Transverse colon (tissue), 4 donors: Measurements from ENCODE around the gene ACIN1. TPM values are rescaled to one million over a fixed set of nuclear protein-coding genes. Genes with fewer than 3 reads are reported as not detected.

Experiments
- DNase-seq: peaks from one replicate; pipeline ENCODE4 v3.0.0-alpha.2; 2019
- H3K27ac ChIP-seq, 4 donors: fragments of 200-600 bp; sonication (generic); 2 replicates each; pipeline ENCODE4 v1.5.1; 2016 to 2018; ENCODE audit warnings: inconsistent platforms in 4 of 4
- H3K27me3 ChIP-seq: fragments of 200-600 bp; sonication (generic); 2 replicates; pipeline ENCODE4 v1.5.1; 2017; ENCODE audit warnings: inconsistent platforms
- H3K36me3 ChIP-seq, 4 donors: fragments of 200-600 bp; sonication (generic); 2 replicates each; pipeline ENCODE4 v1.5.1; 2017 to 2019; ENCODE audit warnings: inconsistent platforms in 4 of 4
- H3K4me1 ChIP-seq, 4 donors: fragments of 200-600 bp; sonication (generic); 2 replicates each; pipeline ENCODE4 v1.5.1; 2017 to 2020; ENCODE audit warnings: inconsistent platforms in 4 of 4
- H3K4me3 ChIP-seq, 4 donors: fragments of 200-600 bp; sonication (generic); 1 replicate in 1 of 4; 2 replicates in 3 of 4; pipeline versions ENCODE4 v1.5.1 to v1.6.1; 2017 to 2019; ENCODE audit warnings: inconsistent platforms in 4 of 4
- H3K9me3 ChIP-seq, 2 donors: fragments of 200-600 bp; sonication (generic); 2 replicates each; pipeline ENCODE4 v1.5.1; 2017 to 2019; ENCODE audit warnings: inconsistent platforms in 2 of 2
- EP300 ChIP-seq: sonication (generic); formaldehyde crosslinking; IDR thresholded peaks from one replicate; pipeline ENCODE4 v1.6.1; 2017; ENCODE audit warnings: antibody characterized with exemption, low read depth
- POLR2A ChIP-seq: fragments of 450-650 bp; IDR thresholded peaks from one replicate; pipeline ENCODE4 v1.6.1; 2016; ENCODE audit warnings: antibody characterized with exemption, mild to moderate bottlenecking, moderate library complexity
- POLR2AphosphoS5 ChIP-seq, 3 donors: sonication (generic); formaldehyde crosslinking; IDR thresholded peaks; one replicate each; pipeline ENCODE4 v1.6.1; 2016; ENCODE audit warnings: antibody characterized with exemption in 3 of 3
- WGBS, 2 donors: methylation state at CpG; one replicate each; pipeline ENCODE4 v1.1.5; 2018; ENCODE audit warnings: low coverage in 1 of 2; 5-methylcytosine and 5-hydroxymethylcytosine counted together
- in situ Hi-C, 4 donors: fragments of 200-750 bp; cut with MboI; loops; one replicate each; pipeline versions ENCODE4 v1.15.0 to v1.15.1; 2017; ENCODE audit warnings: low sequenced_read_pairs in 3 of 4, low pct_ligation_motif_present in 1 of 4, low pct_unique_long_range_greater_than_20kb in 1 of 4
- intact Hi-C: fragments of 100-400 bp; cut with DNase I; formaldehyde crosslinking; loops from one replicate; pipeline ENCODE4 v1.15.1; 2023; ENCODE audit warnings: low total_unique reads
- total RNA-seq, 4 donors: library from RNA; depleted of rRNA; stranded (reverse); fragments of >200 nt; gene quantifications; one replicate each; pipeline ENCODE4 v1.1.0, GENCODE V29; 2016
- TF ChIP-seq, protein P1 (sequence below), 5 experiments: fragments of 200-600 bp in 3 of 5; fragments of 450-650 bp in 2 of 5; sonication (generic) in 3 of 5; IDR thresholded peaks; 1 replicate in 2 of 5; 2 replicates in 3 of 5; pipeline ENCODE4 v1.5.1; 2016 to 2017; ENCODE audit warnings: antibody characterized with exemption in 5 of 5, inconsistent platforms in 3 of 5, mild to moderate bottlenecking in 2 of 5, moderate library complexity in 1 of 5

The ACIN1 gene
- total RNA-seq, 4 donors from 2014 or later = 137 to 303 (median 222) TPM

DNA sequence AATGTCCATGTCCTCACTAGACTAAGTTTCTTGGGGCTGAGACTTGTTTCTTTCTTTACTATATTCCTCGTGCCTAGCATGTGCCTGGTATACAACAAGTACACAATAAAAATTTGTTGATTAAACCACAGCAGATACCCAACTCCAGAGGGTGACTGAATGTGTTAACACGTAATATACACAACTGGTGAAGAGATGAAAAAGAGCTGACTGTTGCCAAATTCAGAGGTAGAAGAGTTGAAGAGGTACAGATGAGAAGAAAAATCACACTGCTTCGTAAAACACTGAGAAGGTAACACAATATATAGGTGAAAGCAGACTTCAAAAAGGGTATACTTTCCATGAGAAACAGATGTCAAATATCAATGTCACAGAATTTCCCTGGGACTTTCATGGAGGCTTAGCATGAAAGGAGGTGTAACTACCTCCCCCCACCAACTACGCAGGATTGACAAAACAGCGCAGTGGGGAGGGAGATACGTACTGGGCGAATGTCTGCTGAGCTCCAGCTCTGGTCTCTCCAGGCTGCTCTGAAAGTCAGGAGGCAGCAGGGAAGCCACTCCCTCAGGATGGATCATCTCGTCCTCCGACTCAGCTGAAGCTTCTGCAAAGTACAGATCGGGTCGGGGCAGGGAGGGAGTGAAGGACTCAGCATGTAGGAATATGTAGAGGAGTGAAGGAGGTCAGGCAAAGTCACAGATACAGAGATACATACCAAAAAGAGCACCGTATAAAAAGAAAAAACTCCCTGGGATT is 5.3 kb downstream of the ACIN1 start:
- Histone ChIP-seq H3K4me1 (peaks cover 10 to 31% (median 14%) of the 10 kb centered on the region in 4 donors), H3K27me3 (no peaks in the 10 kb centered on the region), H3K9me3 (no peaks in the 10 kb centered on the region), H3K4me3 (no peak overlapping the region), H3K27ac (no peak overlapping the region), H3K36me3 (peaks cover 0 to 79% (median 33%) of the 10 kb centered on the region in 4 donors)
- no peak for TF ChIP-seq POLR2A
- TF ChIP-seq, protein P1, sequence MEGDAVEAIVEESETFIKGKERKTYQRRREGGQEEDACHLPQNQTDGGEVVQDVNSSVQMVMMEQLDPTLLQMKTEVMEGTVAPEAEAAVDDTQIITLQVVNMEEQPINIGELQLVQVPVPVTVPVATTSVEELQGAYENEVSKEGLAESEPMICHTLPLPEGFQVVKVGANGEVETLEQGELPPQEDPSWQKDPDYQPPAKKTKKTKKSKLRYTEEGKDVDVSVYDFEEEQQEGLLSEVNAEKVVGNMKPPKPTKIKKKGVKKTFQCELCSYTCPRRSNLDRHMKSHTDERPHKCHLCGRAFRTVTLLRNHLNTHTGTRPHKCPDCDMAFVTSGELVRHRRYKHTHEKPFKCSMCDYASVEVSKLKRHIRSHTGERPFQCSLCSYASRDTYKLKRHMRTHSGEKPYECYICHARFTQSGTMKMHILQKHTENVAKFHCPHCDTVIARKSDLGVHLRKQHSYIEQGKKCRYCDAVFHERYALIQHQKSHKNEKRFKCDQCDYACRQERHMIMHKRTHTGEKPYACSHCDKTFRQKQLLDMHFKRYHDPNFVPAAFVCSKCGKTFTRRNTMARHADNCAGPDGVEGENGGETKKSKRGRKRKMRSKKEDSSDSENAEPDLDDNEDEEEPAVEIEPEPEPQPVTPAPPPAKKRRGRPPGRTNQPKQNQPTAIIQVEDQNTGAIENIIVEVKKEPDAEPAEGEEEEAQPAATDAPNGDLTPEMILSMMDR (IDR thresholded peaks at IDR 0.05) = no peak
- TF ChIP-seq EP300 = no peak
- no peak for TF ChIP-seq POLR2AphosphoS5 (IDR thresholded peaks at IDR 0.05)
- DNase-seq = no peak
- intact Hi-C loops (no loop called here), in situ Hi-C loops (no loop called here)
- WGBS, 2 donors = 90 to 91% methylated on average over 11 to 12 of the region's 12 CpGs

DNA sequence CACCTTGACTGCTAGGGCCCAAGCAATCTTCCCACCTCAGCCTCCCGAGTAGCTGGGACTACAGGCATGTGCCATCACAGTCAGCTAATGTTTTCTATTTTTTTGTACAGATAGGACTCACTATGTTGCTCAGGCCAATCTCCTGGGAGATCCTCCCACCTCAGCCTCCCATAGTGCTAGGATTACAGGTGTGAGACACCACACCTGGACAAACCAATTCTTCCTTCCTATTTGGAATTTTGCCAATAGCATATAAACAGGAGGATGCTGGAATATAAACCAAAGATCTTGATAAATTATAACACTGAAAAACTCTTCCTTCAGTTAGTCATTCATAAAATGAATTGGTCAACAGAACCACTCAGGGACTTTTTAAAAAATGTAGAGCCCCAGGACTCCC is 8.4 kb downstream of the ACIN1 start:
- Histone ChIP-seq H3K9me3 (no peaks in the 10 kb centered on the region), H3K4me3 (no peak overlapping the region), H3K27me3 (no peaks in the 10 kb centered on the region), H3K4me1 (peaks cover 0 to 6% (median 0%) of the 10 kb centered on the region in 4 donors), H3K27ac (no peak overlapping the region), H3K36me3 (peaks cover 0 to 85% (median 41%) of the 10 kb centered on the region in 4 donors)
- intact Hi-C loops = no loop called here
- no peak for DNase-seq
- TF ChIP-seq, protein P1 (IDR thresholded peaks at IDR 0.05) = no peak
- no peak for TF ChIP-seq POLR2A
- TF ChIP-seq EP300 = no peak
- TF ChIP-seq POLR2AphosphoS5 (IDR thresholded peaks at IDR 0.05) = no peak
- 85 to 100% methylated on average over 1 of the region's 1 CpG for WGBS, 2 donors
- in situ Hi-C loops = no loop called here

DNA sequence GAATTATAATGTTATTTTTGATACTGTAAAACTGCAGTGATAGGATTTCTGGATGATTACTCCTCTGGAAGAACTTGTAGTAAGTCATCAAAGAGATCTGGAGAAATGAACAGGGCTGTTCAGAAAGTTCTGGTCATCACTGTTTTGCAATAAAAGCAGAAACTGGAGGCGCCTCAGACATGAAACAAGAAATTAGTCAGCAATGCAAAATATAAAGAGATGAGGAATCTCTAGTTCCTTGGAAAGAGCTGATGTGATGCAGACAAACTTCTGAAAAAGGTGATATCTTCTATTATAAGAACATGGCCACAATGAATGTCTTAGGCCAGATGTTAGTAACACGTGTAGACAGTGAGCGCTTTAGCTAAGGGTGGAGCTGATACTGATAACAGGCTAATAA is 9.5 kb downstream of the ACIN1 start:
- in situ Hi-C loops (no loop called here), intact Hi-C loops (no loop called here)
- Histone ChIP-seq H3K4me3 (no peak overlapping the region), H3K36me3 (peaks cover 0 to 91% (median 44%) of the 10 kb centered on the region in 4 donors), H3K27ac (no peak overlapping the region), H3K4me1 (peaks cover 0 to 6% (median 0%) of the 10 kb centered on the region in 4 donors), H3K9me3 (no peaks in the 10 kb centered on the region), H3K27me3 (no peaks in the 10 kb centered on the region)
- DNase-seq = no peak
- WGBS, 2 donors = 70 to 84% methylated on average over 3 of the region's 3 CpGs
- TF ChIP-seq, protein P1 (IDR thresholded peaks at IDR 0.05) = no peak
- TF ChIP-seq POLR2AphosphoS5 (IDR thresholded peaks at IDR 0.05) = no peak
- no peak for TF ChIP-seq POLR2A
- TF ChIP-seq EP300 = no peak

DNA sequence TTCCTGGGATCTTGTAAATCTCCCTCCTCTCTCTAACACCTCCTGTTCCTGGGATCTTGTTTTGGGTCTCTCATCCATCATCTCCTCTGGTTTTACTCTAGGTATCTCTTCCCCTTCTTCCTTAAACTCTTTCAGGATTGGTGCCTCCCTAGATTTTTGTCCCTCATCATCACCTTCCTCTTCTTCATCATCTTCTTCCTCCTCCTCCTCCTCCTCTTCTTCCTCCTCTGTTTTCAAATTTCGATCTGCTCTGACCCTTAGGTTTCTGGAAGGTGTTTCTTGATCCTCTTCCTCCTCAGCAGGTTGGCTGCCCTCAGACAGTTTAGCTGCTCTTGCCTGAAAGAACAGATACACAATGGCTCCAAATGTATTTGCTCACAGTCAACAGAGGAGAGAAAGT is 14.5 kb downstream of the ACIN1 start:
- Histone ChIP-seq H3K4me3 (no peak overlapping the region), H3K36me3 (peaks cover 0 to 92% (median 45%) of the 10 kb centered on the region in 4 donors), H3K27me3 (no peaks in the 10 kb centered on the region), H3K4me1 (peaks cover 0 to 28% (median 7%) of the 10 kb centered on the region in 4 donors), H3K9me3 (no peaks in the 10 kb centered on the region), H3K27ac (no peak overlapping the region)
- TF ChIP-seq, protein P1 (IDR thresholded peaks at IDR 0.05) = no peak
- no peak for TF ChIP-seq EP300
- in situ Hi-C loops = no loop called here
- 71 to 86% methylated on average over 1 of the region's 1 CpG for WGBS, 2 donors
- intact Hi-C loops = no loop called here
- no peak for DNase-seq
